ENCODE data around the gene MAP1A.

DNA sequence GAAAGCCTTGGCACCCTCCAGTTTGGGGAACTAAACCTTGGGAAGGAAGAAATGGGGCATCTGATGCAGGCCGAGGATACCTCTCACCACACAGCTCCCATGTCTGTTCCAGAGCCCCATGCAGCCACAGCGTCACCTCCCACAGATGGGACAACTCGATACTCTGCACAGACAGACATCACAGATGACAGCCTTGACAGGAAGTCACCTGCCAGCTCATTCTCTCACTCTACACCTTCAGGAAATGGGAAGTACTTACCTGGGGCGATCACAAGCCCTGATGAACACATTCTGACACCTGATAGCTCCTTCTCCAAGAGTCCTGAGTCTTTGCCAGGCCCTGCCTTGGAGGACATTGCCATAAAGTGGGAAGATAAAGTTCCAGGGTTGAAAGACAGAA, 7.7 kb downstream of the MAP1A start:
- TF ChIP-seq POLR2AphosphoS5 (IDR thresholded peaks at IDR 0.05), result no peak
- TF ChIP-seq, protein P1, sequence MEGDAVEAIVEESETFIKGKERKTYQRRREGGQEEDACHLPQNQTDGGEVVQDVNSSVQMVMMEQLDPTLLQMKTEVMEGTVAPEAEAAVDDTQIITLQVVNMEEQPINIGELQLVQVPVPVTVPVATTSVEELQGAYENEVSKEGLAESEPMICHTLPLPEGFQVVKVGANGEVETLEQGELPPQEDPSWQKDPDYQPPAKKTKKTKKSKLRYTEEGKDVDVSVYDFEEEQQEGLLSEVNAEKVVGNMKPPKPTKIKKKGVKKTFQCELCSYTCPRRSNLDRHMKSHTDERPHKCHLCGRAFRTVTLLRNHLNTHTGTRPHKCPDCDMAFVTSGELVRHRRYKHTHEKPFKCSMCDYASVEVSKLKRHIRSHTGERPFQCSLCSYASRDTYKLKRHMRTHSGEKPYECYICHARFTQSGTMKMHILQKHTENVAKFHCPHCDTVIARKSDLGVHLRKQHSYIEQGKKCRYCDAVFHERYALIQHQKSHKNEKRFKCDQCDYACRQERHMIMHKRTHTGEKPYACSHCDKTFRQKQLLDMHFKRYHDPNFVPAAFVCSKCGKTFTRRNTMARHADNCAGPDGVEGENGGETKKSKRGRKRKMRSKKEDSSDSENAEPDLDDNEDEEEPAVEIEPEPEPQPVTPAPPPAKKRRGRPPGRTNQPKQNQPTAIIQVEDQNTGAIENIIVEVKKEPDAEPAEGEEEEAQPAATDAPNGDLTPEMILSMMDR (IDR thresholded peaks at IDR 0.05), result no peak
- no peak for TF ChIP-seq POLR2A (IDR thresholded peaks at IDR 0.05)
- no peak for TF ChIP-seq EP300 (IDR thresholded peaks at IDR 0.05)
